EL (cell line): ENCODE results near the gene ALDH6A1.
"Not testable (repeated sequence)": the region's sequence is repeated elsewhere in the genome, so short reads cannot be mapped to it uniquely, and the experiment has no call there.

Experiments
- DNase-seq: peaks from one replicate; pipeline ENCODE4 v3.0.0-alpha.2; 2016

The ALDH6A1 gene

DNA sequence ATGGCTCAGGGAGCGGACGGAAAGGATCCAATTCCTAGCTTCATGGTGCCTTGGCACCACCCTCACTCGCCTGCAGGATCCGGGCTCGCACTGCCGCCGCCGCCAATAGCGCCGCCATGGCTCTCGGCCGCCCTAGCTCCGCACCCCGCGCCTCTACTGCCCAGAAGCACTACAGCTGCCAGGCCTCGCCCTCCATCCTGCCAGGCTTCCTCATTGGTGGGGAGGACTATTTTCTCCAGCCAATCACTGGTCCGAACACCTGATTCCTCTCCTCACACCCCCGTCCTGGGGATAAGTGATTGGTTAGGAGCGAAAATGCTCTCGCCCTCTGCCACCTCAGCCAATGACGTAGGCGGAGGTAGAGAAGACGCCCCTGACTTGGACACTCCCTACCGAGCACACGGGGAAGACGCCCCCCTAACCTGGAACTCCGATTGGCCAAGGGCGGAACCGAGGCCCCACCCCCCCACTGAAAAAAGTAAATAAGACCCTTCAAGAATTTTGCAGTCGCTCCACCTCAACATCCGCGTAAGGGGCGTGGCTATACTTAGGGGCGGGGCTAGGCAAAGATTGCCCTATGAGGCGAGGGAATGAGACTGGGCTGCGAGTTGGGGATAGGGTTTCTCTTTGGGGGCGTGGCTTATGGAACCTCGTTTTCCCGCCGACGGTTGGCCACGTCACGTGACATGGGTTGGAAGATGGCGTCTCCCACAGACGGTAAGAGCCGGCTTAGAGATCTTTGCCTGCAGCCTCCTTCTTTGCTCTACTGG, at the start of gene ALDH6A1, which contains the start of gene LIN52:
TSS of gene ALDH6A1 (minus strand) at position 177 of the 770 bp plus-strand sequence. CDS start at position 118, 59 bp downstream.
TSS of gene LIN52 (plus strand) at position 680 of the 770 bp plus-strand sequence. CDS start at position 699, 19 bp downstream.
- peak; percentile 100 for DNase-seq

DNA sequence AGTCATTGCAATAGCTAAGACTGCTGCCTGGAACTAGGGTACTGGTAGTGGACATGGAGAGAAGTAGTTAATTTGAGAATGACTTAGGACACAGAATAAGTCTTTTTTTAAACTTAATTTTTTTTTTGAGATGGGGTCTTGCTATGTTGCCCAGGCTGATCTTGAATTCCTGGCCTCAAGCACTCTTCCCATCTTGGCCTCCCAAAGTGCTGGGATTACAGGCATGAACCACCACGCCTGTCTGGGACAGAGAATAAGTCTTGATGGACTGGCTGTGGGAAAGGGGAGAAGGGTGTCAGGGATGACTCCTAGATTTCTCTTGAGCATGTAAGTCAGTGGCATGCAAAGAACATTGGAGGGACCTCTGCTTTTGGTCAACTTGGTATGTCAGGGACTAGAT, 43.4 kb upstream of the ALDH6A1 start:
- DNase-seq: no peak

DNA sequence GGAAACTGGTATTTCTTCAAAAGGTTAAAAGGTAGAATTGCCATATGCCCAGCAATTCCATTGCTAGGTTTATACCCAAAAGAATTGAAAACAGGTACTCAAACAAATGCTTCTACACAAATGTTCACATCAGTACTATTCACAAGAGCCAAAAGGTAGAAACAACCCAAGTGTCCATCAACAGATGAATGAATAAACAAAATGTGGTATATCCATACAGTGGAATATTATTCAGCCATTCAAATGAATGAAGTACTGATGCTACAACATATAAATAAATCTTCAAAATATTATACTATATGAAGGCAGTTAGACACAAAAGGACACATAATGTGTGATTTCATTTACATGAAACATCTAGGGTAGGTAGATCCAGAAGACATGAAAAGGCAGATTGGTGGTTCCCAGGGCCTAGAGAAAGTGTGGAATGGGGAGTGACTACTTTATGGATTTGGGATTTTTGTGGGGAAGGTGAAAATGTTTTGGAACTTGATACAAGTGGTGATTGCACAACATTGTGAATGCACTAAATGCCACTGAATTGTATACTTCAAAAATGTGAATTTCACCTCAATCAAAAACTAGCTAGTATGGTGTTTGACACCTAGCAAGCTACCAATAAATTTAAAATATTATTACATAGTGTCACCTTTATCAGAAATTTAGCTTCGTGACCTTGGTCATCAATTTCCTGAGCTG, 42.2 kb upstream of the ALDH6A1 start:
- DNase-seq: no peak

DNA sequence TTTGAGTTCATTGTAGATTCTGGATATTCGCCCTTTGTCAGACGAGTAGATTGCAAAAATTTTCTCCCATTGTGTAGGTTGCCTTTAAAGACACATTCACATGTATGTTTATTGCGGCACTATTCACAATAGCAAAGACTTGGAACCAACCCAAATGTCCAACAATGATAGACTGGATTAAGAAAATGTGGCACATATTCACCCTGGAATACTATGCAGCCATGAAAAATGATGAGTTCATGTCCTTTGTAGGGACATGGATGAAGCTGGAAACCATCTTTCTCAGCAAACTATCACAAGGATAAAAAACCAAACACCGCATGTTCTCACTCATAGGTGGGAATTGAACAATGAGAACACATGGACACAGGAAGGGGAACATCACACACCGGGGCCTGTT, 41.2 kb upstream of the ALDH6A1 start:
- DNase-seq: not testable (repeated sequence)

DNA sequence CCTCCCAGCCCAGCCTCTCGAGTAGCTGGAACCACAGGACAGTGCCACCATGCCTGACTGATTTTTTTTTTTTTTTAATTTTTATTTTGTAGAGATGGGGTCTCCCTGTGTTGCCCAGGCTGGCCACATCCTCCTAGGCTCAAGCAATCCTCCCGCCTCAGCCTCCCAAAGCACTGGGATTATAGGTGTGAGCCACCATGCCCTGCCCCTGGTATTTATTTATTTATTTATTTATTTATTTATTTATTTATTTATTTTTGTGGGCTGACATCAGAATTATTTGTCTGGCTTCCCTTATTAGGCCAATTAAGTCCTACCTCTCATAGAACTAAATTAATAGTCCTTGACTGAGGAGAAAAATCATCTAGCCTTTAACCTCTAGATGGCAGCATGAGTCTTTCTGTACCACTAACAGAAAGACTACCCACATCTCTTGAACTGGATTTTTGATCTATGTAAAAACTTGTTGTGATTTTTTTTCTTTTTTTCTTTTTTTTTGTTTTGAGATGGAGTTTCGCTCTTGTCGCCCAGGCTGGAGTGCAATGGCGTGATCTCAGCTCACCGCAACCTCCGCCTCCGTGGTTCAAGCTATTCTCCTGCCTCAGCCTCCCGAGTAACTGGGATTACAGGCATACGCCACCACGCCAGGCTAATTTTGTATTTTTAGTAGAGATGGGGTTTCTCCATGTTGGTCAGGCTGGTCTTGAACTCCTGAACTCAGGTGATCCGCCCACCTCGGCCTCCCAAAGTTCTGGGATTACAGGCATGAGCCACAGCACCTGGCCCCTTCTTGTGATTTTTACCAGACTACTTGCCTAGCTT, 27.4 kb upstream of the ALDH6A1 start:
- DNase-seq: peak; percentile 49

DNA sequence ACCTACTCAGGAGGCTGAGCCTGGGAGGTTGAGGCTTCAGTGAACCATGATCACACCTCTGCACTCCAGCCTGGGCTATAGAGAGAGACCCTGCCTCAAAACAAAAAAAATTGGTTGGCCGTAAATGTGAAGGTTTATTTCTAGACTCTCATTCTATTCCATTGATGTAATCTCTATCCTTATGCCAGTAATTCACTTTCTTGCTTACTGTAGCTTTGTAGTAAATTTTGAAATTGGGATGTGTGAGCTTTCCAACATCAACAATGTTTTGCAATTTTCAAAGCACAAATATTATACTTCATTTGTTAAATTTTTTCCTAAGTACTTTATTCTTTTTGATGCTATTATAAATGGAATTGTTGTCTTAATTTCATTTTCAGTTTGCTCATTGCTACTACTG, 25.1 kb upstream of the ALDH6A1 start:
- DNase-seq: no peak

DNA sequence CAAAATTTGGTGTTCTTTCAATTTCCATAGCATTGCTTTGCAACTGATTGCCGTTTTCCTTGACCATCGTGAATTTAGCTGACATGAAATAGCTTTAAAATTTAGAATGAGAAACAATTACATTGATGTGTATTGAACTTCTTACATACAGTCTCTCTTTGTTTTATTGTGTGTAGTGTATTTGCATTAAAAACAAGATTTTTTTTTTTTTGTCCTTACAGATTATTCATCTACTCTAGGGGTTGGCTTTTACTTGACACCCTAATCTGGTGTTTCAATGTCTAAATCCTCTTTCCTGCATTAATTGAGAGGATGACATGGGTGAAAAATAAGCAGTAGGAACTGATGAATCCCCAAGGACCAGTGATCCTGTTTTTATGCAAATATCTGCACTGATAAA, 21.1 kb upstream of the ALDH6A1 start:
- DNase-seq: no peak

DNA sequence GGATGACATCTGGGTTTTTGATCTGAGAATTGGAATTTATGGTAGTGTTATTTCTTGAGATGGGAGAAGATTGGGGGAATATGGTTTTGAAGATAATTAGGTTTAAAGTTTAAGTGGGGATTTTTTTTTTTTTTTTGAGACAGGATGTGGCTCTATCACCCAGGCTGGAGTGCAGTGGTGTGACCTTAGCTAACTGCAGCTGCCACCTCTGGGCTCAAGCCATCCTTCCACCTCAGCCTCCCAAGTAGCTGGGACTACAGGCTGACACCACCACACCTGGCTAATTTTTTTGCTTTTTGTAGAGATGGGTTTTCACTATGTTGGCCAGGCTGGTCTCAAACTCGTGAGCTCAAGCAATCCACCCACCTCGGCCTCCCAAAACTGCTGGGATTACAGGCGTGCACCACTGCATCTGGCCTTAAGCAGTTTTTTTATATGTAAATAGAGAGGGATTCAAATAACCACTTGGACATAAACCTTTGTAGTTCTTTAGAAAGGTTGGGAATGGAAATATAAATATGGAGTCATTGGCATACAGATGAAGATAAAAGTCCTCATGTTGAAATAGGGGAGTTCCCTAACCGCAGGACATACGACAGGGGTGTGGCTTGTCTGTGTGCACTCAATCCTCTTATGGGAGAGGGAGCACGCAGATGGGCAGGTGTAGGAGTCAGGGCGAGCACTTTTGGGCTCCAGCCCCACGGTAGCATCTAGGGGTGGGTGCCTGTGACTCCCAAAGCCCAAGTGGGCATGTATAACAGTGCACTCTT, 5.2 kb upstream of the ALDH6A1 start:
- DNase-seq: no peak

DNA sequence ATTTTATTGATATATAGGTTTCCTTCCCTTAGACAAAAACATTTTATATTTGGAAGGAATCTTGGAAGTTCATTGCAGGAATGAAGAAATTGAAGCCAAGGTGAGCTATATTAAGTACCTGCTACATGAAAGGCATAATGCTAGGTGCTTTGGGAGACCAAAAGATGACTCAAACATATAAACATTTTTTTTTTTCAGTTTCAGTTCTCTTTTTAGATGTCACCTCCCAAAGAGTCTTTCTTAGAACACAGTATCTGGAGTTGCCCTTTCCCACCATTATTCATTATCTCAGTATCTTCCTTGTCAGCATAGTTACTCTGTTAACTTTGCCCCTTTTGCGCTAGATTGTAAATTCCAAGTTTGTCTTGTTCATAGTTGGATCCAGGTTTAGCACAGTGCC, 1.6 kb upstream of the ALDH6A1 start:
- no peak for DNase-seq

DNA sequence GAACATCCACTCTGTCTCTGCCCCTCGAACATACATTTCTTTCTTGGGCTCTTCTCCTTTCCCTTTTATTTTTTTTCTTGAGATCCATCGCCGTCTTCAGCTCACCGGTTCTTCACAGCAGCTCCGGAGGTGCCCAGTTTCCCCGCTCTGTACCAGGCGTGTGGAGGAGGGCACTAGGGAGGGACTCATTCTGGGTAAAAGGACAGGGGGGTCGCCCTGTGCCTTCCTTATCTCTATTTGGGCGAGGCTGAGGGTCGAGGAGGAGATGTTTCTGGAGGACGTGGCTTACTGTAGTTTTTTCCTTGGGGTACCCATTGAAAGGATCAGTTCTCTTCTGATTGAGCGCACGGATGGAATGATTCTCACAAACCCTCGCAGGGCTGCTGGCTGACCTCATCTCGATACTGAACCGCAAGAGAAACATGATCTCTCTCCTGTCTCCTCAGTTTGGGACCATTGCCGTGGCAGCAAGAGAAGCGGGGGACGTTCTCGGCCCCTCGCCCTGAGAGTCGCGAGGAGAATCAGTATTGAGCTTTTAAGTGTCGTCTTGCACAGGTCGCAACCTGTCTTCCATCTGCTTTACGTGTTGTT, 889 bp upstream of the ALDH6A1 start:
- peak; percentile 61 for DNase-seq

DNA sequence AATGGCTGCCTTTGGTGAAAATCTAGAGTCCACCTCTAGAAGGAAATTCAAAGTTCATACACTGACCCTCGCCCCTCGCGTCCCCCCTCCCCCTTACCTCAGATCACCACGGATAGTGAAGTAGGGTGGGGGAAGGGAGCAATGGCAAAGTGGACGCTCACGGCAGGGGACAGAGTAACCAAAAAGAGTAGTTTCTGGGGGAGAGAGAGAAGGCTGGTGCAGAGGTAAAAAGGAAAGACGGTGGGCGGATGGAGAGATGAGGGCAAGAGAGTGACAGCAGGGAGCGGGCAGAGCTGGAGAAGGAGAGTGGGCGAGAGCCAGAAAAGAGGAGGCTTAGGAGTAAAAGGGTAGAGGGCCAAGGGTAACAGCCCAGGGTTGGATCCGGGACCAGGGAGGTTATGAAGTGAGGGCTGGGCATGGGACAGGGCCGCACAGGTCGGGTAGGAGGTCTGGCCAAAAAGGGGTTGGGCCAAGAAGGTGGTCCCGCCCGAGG, 423 bp downstream of the ALDH6A1 start:
- DNase-seq: no peak

DNA sequence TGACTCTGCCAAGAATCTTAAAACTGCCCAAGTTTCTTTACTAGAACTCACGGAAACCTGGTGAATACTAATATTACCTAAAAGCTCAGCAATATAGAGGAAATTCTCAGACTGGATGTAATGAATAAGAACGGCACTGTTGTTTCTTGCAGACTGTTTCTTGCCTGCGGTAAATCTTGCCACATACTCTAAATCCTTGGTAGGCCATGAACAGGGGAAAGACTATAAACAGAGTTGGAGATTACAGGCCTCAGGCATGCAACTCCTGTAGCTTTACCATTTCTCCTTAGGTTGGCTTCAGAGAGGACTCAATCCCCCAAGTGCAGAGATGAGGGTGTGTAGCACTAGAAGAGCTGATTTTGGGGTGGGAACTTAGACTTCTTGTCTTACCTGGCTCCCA, 1.1 kb downstream of the ALDH6A1 start:
- DNase-seq: no peak

DNA sequence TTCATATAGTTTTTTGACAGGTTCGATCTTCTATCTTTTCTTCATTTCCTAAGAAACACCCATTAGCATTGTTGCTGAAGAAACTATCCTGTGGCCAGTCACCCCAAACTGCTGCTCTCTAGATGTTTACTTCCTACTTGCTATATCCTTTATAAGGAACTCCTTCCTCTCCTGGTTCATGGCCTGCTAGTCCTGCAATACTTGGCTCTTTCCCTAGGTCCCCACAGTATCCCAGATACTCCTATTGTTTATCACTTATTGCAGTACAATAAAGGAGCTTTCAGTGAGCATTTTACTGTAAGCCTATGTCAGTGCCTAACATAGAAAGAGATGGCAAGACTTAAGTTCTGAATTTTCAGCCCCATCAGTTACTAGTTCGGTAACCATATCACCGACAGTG, 2.8 kb downstream of the ALDH6A1 start:
- DNase-seq: no peak

DNA sequence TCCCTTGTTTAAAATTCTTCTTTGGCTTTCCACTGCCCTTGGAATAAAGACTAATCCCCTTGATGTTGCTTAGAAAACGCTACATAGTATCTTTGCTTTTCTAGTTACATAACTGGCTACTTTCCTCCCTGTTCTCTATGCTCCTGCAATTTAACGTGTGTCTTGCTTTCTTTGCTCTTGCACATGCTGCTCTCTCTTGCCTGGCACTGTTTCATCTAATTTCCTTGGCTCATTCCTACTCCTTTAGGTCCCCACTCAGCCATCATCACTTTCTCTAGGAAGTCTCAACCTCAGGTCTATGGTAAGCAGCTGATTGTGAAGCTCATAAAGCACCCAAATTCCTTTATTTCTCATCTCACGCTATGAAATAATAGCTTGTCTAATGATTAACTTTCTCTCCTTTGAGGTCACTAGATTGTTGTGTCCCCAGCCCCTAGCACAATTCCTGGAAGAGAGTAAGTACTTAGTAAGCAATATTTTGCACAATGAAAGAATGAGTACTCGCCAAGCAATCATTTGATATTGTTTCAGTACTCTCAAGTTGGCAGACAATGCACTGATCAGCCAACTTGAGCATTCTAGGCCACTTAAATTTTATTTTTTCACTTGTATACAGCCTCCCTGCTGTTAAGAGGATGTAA, 3.3 kb downstream of the ALDH6A1 start:
- DNase-seq: no peak

DNA sequence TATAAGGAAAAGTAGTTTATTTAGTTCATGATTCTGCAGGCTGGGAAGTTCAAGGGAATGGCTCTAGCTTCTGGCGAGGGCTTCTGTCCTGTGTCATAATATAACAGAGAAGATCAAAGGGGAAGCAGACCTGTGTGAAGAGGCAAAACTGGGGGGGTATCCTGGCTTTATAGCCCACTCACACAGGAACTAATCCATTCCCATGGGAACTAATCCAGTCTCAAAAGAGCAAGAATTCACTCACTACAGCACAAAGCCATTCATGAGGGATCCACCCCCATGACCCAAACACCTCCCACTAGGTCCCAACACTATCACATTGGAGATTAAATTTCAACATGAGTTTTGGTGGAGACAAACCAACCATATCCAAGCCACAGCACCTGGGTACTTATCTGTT, 6.9 kb downstream of the ALDH6A1 start:
- no peak for DNase-seq

DNA sequence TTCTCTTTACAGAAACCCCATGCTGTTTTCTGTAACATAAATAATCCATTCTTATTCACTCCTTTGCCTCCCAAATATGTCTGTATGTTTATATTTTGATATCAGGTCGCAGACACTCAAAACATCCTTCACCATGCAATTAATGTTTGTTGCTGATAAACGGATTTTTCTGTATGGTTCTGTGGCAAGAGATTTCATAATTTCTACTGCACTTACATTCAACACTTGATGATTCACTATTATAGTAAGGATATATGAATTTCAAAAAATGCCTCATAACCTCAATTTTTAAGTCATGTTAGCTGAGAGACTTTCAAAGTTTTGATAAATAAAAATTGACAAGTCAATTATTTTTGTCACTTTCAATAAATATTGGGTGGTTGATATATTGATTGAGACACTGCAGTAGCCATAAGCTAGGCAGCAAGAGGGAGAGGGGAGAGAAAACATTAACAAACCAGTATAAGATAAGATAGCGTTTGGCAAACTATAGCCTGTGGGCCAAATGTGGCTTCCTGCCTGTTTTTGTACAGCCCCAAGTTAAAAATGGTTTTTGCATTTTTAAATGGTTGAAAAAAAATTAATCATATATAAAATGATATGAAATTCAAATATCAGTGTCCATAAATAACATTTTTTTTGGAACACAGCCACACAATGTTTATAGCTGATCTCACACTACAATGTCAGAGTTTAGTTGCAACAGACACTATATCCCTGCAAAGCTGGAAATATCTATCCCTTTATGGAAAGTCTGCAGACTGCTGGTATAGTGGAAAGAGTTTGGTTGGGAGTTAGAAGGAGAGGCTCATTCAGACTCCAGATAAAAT, 18.3 kb downstream of the ALDH6A1 start:
- peak; percentile 19 for DNase-seq

DNA sequence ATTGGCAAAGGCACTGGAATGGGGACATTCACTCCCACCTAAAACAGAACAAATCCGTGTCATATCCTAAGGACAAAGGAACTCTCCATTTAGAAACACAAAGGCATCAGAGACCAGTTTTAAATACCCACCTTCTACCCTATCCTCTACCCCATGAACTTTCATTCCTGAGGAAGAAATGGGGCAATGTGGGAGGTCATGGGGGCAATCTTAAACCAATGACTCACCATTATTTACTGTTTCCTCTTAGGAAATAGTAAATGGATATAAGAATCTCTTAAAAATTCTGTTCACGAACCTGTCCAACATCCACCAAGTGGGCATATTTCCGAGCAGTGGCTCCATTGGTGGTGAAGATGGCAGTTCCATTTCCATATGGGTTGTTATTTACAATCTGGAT, 19.4 kb downstream of the ALDH6A1 start:
- DNase-seq: peak; percentile 50

DNA sequence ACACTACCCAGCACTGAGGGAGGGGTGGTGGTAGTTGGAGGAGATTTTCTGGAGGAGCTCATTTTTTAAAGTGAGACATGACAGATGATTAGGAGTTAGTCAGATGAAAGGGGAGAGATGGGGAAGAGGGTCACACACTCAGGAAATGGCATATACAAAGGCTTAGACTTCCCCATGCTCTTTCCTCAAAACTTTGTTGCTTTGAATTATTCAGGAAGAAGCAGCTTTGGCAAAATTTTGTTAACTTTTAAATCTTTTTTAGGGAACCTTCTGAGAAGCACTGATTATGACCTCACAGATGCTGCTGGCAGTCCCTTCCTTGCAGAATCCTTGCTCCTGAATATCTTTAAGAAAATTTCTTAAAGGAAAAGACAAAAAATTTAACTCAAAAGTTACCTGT, 19.8 kb downstream of the ALDH6A1 start:
- DNase-seq: no peak

DNA sequence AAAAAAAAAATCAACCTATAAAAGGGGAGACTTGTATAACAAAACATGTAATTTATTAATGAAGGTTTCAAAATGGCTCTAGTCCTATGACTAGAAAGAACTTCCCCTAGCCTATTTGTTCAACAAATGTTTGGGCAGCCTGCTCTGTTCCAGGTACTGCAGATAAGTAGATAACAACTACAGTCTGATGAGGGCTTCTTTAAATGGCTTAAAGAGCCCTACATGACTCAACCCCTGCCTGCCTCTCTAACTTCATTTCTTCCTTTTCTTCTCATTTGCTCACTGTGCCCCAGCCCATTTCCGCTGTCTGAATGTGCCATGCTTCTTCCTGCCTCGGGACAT, 21.5 kb downstream of the ALDH6A1 start:
- DNase-seq: no peak

DNA sequence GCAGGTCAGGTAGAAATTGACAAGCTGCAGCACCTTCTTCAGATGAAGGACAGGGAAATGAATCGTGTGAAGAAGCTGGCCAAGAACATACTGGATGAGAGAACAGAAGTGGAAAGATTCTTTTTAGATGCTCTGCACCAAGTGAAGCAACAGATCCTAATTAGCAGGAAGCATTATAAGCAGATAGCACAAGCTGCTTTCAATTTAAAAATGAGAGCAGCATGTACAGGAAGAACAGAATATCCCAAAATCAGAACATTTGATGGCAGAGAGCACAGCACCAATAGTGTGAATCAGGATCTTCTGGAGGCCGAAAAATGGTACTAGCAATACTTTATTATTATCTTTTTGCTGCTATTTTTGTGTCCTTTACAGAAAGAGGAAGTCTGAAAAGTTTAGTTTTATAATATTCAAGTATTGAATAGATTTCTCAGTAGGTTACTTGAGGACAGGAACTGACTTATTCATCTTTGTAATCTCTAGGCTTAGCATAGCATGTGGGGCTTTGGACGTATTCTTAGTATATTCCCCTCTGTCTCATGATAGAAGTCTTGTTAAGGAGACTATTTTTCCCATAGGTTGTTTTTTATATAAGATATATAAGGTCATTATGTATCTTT, 34.3 kb downstream of the ALDH6A1 start:
- DNase-seq: no peak
